ENCODE data around the gene TAS2R60. TPM values are rescaled to one million over a fixed set of nuclear protein-coding genes. Genes with fewer than 3 reads are reported as not detected.

Gene TAS2R60
- total RNA-seq, 4 donors from 2014 or later, result 0.34 TPM; not detected in 3

- peaks cover 0 to 7% (median 4%) of the 10 kb centered on the region in 4 donors for H3K4me1 ChIP-seq
- H3K36me3 ChIP-seq, result no peaks in the 10 kb centered on the region
- intact Hi-C loops (cut with DNase I), result no loop called here
- no peak for TF ChIP-seq POLR2A (IDR thresholded peaks at IDR 0.05; ENCODE audit: low read depth)
- TF ChIP-seq CTCF (IDR thresholded peaks at IDR 0.05), result no peak
- no peak for TF ChIP-seq EP300 (IDR thresholded peaks at IDR 0.05)
- TF ChIP-seq POLR2AphosphoS5 (IDR thresholded peaks at IDR 0.05), result no peak
- DNase-seq (ENCODE audit: extremely low spot score), result no peak
- no peaks in the 10 kb centered on the region for H3K9me3 ChIP-seq
- H3K4me3 ChIP-seq, result no peak overlapping the region
- 86% methylated on average over 6 of the region's 6 CpGs for WGBS
- no peaks in the 10 kb centered on the region for H3K27me3 ChIP-seq
- H3K27ac ChIP-seq (replicated peaks in 1 of 4), result no peak overlapping the region
These were observed 49.8 kb downstream of the TAS2R60 start for GRCh38 chr7:143492799-143493739.

DNA sequence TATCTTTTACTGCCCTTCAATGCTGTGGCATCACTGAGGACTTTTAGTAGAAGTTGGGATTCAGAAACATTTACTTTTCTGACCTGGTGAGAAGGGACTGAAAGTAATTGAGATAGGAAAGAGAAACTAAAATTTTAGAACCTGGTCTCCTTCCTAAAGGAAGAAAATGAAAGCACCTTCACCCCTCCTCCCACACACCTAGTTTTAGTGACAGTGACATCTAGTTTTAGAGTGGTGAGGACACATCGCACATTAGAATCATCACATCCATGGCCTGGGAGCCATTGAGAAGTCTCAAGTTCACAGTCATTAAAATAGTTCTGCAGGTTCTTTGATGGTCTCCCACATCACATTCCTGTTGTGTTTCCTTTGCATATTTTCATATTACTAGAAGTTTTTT is 50.5 kb downstream of the TAS2R60 start:
- no peaks in the 10 kb centered on the region for H3K27me3 ChIP-seq
- H3K4me1 ChIP-seq, result peaks cover 0 to 13% (median 4%) of the 10 kb centered on the region in 4 donors
- intact Hi-C loops (cut with DNase I), result no loop called here
- no peak for DNase-seq (ENCODE audit: extremely low spot score)
- no peaks in the 10 kb centered on the region for H3K36me3 ChIP-seq
- no peaks in the 10 kb centered on the region for H3K9me3 ChIP-seq
- 100% methylated on average over 1 of the region's 1 CpG for WGBS
- no peak overlapping the region for H3K4me3 ChIP-seq
- no peak overlapping the region for H3K27ac ChIP-seq (replicated peaks in 1 of 4)
- TF ChIP-seq EP300 (IDR thresholded peaks at IDR 0.05) (no peak), POLR2AphosphoS5 (IDR thresholded peaks at IDR 0.05) (no peak)

Other genes starting within 250 kb of the TAS2R60 start
- gene TAS2R40, start 221.4 kb upstream of the TAS2R60 start, total RNA-seq, result not detected
- 100 to 1,000 TPM in 3 of 4 donors, 10 to 100 TPM in 1; 91.8 to 123 (median 110) TPM for gene GSTK1, start 180.0 kb upstream of the TAS2R60 start, total RNA-seq
- 1 to 10 TPM in 1 of 4 donors, not detected in 3; 1.0 TPM for gene TMEM139, start 158.5 kb upstream of the TAS2R60 start, total RNA-seq
- gene CASP2, start 155.1 kb upstream of the TAS2R60 start, total RNA-seq, result 10 to 100 TPM in 1 of 4 donors, 1 to 10 TPM in 3; 7.1 to 11.7 (median 9.0) TPM
- gene CLCN1, start 127.3 kb upstream of the TAS2R60 start, total RNA-seq, result not detected
- gene FAM131B, start 80.7 kb upstream of the TAS2R60 start, total RNA-seq, result 1 to 10 TPM in 3 of 4 donors, under 1 TPM in 1; 0.42 to 2.0 (median 1.3) TPM
- 100 to 1,000 TPM; 186 to 469 (median 245) TPM for gene ZYX, start 62.1 kb upstream of the TAS2R60 start, total RNA-seq
- gene EPHA1, start 34.6 kb upstream of the TAS2R60 start, total RNA-seq, result under 1 TPM in 2 of 4 donors, not detected in 2; 0.17 to 0.23 TPM
- under 1 TPM in 1 of 4 donors, not detected in 3; 0.66 TPM for gene TAS2R41, start 34.4 kb downstream of the TAS2R60 start, total RNA-seq
- under 1 TPM in 1 of 4 donors, not detected in 3; 0.34 TPM for gene CTAGE15, start 128.3 kb downstream of the TAS2R60 start, total RNA-seq
- gene TCAF2, start 177.5 kb downstream of the TAS2R60 start, total RNA-seq, result 1 to 10 TPM in 3 of 4 donors, under 1 TPM in 1; 0.83 to 4.0 (median 1.6) TPM

Data from esophagus muscularis mucosa (tissue), 4 donors.